NCI-H2196 treated with DMSO at 0.1 percent for 48 hours (cell line): ENCODE data around the gene PHYH.
"Not testable (repeated sequence)": the region's sequence is repeated elsewhere in the genome, so short reads cannot be mapped to it uniquely, and the experiment has no call there.

Source experiments
- DNase-seq: peaks from one replicate; lab custom pipeline; 2025; ENCODE audit not compliant: unreplicated experiment; lab: John Stamatoyannopoulos, UW

Gene PHYH

DNA sequence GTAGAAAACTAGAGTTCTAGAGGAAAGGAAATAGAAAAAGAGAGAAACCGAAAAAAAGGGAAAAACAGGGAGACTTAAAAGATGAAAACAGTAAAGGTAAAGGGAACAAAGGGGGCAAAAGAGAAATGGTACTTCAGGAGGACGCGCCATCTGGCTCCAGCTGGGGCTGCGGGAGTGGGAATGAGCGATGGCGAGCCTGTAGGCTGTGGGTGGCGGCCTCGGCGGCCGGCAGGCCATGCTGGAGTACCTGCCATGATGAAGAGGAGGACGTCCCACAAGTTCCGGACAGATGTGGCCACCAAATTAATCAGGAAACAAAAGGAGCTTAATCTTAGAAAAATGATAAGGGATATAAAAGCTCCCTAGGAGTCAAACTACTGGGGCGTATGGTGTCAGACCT, 21.7 kb upstream of the PHYH start:
- no peak for DNase-seq

DNA sequence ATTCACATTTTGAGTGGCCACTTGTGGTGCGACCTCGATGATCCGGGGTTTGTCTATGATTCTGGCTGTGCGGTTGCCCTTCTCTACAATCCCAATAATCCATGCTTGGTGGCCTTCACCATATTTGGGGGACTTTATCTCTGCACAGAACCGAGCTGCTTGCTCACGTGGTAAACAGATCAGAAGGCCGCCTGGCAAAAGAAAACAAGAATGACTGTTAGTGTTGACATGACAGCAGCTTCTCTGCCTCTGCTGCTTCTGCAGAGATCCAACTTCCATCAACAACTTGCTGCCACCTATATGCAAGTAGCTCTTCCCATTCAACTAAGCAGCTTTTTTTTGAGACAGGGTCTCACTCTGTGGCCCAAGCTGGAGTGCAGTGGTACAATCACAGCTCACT, 19.3 kb upstream of the PHYH start:
- DNase-seq: no peak

DNA sequence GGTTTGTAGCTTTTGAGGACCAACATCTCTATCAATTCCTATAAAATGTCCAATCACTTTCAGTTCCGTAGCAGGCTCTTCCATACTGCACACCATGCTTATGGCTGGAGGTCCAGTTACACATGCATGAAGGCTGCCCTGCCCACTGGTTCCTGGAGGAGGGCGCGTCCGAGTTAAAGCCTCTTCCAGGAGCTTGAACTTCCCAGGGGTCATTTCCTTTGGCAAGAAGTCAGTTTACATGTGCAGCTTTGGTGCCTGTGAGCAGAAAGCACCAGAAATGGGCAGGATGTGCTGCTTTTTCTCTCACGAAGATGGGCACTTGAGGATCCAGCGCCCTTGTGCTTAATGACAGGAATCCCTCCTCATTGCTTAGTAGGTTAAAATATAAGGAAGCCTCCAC, 17.6 kb upstream of the PHYH start:
- no peak for DNase-seq

DNA sequence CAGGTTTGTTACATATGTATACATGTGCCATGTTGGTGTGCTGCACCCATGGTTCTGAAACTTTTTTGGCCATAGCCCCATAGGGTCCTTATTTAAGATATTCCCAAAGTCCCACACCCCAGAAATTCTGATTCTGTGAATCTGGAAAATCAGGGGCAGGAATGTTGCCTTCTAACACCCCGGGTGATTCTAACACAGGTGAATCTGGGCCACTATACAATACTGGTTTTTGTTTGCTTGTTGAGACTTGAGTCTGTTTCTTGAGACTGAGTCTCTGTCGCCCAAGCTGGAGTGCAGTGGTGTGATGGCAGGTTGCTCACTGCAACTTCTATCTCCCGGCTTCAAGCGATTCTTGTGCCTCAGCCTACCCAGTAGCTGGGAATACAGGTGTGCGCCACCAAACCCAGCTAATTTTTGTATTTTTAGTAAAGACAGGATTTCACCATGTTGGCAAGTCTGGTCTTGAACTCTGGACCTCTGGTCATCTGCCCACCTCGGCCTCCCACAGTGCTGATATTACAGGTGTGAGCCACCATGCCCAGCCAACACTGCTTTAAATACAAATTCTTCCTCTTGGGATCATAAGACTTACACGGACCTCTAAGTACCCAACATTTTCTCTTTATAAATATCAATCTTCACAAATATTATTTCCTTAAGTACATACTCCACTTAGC, 16.9 kb upstream of the PHYH start:
- DNase-seq: no peak

DNA sequence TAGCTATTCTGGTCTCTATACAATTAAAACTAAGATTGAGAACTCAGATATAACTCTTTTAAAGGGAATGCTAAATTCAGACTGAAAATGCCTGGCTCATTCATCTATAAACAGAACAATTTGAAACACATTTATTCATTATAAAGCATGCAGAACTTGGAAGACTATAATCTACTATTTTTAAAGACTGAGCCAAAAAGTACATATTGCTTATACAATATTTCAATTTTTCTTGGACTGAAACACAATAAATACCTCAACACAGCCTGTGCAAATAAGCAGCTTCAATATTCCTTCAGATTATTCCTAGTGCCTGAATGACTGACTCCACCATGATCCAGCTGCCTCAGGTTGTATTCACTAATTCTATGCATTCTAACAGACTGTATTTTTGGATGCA, 15.5 kb upstream of the PHYH start:
- DNase-seq: no peak

DNA sequence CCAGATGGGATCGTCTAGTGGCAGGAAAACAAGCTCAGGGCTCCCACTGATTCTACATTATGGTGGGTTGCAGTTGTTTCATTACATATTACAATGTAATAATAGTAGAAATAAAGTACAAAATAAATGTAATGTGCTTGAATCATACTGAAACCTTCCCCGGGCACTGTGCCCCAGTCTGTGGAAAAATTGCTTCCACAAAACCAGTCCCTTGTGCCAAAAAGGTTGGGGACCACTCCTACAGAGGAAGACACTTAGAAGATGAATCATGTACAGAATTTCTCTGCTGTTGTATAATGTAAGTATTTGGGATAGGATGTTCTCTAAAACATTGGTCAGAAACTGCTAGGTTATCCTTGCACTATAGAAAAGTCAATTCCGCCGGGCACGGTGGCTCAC, 11.3 kb upstream of the PHYH start:
- no peak for DNase-seq

DNA sequence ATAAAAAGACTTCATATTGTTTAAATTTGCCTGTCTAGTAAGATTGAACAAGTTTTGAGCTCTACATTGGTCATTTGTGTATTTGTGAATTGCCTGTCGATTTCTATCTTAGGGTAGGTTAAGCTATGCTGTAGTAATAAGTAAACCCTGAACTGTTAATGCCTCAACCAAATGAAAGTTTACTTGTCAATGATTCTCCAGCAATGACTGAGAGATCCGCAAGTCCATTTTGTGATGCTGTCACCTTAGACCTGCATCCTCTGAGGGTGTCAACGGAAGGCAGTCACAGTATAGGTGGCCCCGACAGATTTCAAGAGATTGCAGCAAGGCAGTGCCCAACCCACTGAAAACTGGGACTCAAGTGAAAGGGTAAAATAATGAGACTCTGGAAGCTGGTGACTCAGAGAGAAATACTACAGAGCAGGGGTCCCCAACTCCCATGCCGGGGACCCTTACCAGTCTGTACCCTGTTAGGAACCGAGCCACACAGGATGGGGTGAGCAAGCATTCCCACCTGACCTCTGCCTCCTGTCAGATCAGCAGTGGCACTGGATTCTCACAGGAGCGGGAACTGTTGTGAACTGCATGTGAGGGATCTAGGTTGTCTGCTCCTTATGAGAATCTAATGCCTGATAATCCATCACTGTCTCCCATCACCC, 10.8 kb upstream of the PHYH start:
- no peak for DNase-seq

DNA sequence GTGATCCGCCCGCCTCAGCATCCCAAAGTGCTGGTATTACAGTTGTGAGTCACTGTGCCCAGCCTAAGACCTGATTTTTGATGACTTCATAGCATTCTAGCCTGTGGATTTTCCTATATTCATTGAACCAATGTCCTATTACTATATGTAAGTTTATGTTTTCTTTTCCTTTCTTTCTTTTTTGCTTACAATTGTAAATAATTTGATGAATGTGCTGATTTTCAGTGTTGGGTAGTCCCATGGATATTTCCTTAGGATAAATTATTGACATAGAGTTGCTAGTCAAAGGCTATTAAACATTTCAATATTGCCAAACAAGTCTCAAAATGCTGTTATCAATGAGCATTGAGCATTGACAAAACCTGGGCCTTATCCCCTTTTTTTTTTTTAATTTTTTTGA, 9.9 kb upstream of the PHYH start:
- DNase-seq: no peak

DNA sequence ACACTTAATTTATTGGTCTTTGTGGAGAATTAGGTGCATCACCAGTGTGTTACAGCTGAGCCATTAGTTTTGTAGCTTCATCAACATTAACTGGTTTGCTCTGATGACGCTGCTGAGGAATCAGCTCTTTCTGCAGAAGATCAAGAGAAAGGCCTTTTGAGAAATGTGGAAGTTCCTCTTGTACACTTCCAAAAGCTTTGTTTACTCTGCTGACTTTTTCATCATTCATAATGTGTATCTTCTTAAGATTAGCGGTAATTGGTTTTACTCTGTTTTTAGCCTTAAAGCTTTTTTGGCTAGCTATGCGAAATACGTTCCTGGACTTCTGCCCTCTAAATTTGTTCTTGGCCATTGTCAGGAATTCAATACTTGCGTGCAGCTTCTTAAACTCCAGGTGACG, 8.2 kb upstream of the PHYH start:
- DNase-seq: no peak

DNA sequence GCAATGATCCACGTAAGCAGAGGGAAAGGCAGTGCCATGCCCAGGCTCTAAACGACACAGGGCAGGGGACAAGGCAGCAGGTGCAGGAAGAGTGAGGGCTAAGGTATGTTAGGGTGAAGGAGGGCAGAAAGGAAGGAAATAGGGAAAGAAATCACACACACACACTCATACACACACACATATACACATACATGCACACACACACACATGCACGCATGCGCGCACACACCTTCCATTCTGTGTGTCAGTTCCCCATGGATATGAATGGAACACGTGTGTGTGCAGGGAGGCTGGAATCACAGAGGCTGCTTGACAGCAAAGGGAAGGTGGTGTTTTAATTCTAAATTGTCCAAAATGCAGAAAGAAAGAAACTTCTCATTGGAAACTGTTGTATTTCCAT, 6.2 kb upstream of the PHYH start:
- no peak for DNase-seq

DNA sequence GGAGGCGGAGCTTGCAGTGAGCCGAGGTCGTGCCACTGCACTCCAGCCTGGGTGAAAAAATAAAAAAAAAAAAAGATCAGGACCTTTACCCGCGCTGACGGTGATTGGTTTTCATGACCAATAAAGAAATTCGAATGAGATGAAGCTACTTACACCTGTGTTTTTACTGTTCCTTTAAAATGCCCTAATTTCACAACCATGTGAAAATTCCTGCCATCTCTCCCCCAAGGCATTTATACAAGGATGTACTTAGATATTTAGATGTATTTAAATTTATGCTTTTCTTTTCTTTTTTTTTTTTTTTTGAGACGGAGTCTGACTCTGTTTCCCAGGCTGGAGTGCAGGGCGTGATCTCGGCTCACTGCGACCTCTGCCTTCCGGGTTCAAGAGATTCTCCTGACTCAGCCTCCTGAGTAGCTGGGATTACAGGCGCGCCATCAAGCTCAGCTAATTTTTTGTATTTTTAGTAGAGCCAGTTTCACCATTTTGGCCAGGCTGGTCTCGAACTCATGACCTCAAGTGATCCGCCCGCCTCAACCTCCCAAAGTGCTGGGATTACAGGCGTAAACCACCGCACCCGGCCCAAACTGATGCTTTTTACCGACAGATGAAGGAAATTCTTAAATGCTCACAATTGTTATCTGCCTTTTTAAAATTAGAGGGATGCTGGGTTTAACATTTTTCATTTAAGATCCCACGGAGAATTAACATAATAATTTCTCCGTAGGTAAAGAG, 3.1 kb upstream of the PHYH start:
- no peak for DNase-seq

DNA sequence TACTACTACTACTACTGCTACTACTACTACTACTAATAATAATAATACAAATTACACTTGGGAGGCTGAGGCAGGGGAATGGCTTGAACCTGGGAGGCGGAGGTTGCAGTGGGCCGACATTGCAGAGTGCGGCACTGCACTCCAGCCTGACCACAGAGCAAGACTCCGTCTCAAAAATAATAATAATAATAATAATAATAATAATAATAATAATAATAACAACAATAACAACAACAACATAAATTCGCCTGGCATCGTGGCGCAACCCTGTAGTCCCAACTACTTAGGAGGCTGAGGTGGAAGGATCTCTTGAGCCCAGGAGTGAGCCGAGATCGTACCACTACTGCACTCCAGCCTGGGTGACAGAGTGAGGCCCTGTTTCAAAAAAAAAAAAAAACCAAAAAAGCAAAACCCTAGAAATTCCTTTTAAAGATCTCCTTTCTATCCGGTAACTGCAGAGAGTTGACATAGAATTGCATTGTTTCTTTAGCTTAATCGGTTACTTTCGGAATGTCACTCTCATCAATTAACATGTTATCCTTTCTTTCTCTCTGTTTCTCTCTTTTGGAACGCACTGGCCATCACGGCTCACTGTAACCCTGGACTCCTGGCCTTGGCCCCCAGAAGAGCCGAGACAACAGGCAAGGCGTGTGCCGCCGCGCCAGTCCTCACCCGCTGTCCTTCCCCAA, 972 bp downstream of the PHYH start:
- no peak for DNase-seq

DNA sequence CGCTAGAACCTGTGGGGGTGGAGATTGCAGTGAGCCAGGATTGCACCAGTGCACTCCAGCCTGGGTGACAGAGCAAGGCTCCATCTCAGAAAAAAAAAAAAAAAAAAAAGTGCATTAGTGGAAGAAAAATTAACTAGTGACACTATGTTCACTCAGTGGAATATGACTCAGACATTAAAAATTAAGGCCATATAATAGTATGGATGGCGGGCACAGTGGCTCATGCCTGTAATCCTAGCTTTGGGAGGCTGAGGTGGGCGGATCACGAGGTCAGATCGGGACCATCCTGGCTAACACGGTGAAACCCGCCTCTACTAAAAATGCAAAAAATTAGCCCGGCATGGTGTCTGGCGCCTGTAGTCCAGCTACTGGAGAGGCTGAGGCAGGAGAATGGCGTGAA, 3.4 kb downstream of the PHYH start:
- DNase-seq: no peak

DNA sequence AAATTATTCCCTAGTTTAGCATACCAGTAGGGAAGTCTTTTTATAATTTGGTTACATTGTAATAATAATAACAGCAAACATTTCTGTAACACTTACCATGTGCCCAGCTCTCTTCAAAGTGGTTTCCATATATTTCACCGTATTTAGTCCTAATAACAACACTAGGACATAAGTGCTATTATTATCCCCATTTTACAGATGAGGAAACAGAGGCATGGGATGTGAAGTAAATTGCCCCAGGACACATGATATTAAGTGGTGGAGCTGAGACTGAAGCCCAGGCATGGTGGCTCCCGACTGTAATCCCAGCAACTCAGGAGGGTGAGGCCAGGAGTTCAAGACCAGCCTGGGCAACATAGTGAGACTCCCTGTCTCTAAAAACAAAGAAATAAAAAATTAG, 5.1 kb downstream of the PHYH start:
- no peak for DNase-seq

DNA sequence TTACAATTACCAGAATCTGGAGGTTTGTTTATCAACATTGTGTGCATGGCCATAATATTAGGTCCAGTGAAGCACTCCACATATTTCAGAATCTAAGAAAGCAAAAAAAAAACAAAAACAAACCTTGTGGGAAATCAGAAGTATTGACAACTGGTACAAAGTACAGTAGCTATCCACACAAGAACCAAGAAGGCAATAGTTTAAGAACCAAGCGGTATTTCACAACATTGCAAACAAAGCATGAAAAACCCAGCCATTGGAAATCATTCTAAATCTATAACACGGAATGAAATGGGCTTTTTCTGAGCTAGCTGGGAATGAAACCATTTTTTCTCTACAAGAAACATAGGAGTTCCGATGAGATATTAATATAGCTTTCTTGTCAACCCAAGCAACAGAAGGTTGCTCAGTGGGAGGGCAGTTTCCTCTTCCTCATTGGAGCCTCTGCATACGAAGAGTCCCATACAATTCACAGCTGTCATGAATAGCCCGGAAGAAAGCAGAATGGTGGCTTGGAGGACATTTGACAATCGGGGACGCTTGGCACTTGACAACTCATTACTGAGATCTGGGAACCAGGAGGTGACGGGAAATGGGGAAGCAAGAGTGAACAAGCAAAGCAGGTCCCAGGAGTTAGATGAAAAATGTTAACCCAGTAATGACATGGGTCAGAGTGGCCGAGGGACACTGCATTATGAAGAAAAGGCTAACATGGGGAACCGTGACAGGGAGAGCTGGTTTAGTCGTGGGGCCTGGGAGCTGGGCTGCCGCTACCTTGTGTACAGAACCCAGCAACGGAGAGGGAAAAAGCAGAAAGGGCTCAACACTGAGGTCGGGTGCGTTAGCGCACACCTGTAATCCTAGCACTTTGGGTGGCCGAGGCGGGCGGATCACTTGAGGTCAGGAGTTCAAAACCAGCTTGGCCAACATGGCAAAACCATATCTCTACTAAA, 7.8 kb downstream of the PHYH start:
- no peak for DNase-seq

DNA sequence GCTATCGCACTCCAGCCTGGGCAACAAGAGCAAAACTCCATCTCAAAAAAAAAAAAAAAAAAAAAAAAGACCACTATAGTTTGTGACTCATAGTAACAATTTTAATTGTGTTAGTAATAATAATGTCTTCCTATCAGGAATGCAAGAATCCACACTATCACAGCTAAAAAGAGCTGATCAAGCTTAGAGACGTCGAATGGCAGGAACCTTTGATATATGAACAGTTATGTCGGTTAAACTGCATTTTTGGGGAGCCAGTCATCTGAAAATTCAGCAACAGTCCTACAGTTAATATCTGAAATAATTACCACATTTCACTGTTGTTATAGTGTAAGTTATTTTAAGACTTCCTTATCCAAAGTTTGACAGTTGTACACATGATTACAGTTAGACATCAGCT, 8.8 kb downstream of the PHYH start:
- no peak for DNase-seq

DNA sequence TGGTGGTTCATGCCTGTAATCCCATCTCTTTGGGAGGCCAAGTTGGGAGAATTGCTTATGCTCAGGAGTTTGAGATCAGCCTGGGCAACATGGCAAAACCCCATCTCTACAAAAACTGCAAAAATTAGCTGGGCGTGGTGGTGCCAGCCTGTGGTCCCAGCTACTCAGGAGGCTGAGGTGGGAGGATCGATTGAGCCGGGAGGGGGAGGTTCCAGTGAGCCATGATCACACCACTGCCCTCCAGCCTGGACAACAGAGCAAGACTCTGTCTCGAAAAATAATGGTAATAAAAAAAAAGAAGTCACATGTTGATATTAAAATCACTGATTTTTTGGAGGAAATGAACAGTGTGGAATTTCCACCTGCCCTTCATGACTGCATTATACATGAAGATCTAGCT, 15.8 kb downstream of the PHYH start:
- no peak for DNase-seq

DNA sequence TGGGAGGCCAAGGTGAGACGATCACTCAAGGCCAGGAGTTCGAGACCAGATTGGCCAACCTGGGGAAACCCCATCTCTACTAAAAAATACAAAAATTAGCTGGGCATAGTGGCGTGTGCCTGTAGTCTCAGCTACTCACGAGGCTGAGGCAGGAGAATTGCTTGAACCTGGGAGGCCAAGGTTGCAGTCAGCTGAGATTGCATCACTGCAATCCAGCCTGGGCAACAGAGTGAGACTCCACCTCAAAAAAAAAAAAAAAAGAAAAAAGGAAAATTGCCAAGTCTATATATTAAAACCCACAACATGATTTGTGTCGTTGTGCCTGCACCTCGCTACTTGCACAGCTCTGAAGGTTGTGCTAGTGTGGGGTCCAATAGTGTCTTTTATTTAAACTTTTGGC, 17.5 kb downstream of the PHYH start:
- not testable (repeated sequence) for DNase-seq

DNA sequence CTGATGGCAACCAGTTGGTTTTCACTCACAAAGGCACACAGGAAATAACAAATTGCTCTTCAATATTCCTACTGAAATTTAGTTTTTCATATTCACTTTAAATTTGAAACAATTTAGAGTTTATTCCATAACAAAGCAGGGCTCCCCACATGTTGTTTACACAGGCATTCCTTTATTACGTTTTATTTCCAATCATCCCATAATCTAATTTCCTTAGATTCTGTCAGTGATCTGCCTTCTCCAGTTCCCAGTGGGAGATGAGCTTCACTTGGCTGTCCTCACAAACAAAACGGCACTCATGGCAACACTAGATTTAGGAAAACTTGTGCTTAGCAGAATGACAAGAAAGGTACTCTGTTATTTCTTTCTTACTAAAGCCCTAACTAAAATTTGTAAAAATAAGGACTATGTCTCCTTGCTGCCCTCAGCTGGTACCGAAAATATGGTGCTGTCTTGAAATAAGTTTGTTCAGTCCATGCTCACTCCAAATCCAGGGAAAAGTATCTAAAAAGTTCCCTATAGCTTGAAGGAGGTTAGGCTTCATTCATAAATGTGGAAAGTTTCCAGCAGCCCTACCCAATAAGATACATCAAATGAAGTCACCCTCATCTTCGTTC, 23.0 kb downstream of the PHYH start:
- DNase-seq: no peak

DNA sequence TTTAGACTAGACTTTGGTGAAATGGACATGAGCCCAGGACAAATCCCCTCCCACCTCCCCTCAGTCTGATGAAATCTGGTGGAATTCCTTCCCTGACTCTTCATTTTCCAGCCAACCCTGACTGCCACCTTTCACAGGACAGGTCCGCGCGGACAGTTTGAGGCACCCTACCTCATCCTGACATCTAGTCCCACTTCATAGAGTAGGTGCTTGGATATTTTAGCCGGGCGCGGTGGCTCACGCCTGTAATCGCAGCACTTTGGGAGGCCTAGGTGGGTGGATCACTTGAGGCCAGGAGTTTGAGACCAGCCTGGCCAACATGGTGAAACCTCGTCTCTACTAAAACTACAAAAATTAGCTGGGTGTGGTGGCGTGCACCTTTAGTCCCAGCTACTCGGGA, 23.7 kb downstream of the PHYH start:
- DNase-seq: not testable (repeated sequence)
